ENCODE data around the gene PTPN22.

The PTPN22 gene

DNA sequence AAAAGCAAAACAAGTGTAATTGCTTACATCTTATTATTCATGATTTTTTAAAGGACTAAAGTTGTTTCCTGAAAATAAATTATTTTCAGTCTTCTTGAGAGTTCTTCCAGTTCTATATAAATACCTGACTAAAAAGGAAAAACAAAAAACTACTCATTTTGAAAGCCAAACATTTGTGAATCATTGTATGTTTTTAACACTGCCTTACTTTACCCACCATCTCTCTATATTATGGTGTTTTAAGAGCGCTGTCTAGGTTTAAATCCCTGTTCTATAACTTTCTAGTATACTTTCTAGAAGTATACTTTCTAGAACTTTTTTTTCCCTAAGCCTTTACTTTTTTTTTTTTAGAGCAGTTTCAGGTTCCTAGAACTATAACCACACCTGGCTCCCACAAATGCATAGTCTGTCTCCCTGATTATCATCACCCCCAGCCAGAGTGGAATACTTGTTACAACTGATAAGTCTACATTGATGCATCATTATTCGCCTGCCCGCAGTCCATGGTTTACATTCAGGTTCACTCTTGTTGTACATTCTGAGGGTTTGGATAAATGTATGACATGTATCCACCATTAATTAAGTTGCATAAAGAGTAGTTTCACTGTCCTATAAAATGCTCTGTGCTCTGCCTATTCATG is 69.0 kb downstream of the PTPN22 start:
- DNase-seq (ENCODE audit: low read depth), result no peak

DNA sequence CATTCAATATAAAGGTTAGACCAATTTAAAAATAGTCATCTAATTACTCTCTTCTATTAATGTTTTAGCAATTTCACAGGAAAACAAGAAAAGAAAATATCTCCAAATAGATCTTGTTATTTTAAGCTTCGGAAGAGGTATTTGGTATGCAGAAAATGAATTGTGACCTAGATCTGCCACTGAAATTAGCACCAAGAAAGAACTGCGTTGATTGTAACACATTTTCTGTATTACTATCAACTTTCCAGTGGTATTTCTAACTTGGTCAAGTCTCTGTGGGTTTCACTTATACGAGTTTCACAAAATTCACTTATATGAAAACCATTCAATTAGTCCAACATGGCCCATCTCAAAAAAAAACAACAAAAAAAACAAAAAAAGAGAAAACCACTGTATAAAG is 71.0 kb downstream of the PTPN22 start:
- DNase-seq (ENCODE audit: low read depth), result no peak

DNA sequence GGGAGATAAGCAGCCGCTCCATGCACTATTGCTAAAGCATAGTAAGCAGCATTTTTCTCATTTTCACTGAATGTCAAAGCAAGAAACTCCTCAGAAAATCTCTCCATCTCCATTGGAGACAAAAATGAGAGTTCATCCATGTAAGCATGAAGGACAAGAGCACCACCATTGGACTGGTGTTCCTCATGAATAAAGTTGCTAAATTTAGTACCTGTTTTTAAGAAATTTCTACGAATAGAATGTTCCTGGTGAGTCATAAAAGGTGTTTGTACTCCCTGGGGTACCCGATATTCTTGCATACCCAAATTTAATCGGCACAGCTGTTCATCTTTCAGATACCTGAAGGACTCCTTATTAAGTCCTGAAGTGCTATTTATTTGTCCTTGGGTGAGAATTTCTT is 74.0 kb downstream of the PTPN22 start:
- no peak for DNase-seq (ENCODE audit: low read depth)

DNA sequence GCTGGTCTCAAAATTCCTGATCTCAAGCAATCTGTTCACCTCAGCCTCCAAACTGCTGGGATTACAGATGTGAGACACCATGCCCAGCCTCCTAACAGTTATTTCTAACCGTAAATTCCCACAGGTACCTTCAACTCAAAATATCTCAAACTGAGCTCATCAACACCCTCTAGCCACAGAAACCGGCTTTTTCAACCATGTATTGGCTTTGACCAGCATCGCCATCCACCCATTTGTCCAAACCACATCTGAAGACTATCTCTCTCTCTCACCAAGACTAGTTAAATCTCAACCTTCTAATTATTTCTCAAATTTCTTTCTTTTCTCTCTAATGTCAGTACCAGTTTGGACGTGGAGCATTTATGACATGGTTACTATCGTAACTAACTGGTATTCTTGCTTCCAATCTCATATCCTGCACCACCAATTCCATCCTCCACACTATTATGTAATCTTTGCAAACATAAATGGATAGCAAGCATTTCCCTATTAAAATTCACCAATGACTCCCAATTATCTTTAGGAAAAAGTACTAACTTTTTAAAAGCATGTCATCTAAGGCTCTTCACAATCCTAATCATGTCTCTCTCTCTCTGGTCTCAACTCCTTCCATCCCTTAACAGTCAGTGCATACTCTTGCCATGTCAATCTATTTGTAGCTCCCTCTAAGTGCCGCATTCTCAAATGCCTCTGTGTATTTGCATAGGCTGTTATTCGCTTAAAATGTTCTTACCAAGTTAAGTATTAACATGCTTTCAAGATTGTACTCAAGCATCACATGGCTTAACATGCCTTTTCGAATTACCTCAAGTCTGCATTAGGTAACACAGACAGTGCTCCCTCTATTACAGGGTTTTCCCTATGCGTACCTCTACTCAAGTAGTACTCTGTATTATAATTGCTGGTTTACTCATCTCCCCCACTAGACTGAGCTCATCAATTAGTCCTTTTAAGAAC is 77.4 kb downstream of the PTPN22 start:
- no peak for DNase-seq (ENCODE audit: low read depth)

DNA sequence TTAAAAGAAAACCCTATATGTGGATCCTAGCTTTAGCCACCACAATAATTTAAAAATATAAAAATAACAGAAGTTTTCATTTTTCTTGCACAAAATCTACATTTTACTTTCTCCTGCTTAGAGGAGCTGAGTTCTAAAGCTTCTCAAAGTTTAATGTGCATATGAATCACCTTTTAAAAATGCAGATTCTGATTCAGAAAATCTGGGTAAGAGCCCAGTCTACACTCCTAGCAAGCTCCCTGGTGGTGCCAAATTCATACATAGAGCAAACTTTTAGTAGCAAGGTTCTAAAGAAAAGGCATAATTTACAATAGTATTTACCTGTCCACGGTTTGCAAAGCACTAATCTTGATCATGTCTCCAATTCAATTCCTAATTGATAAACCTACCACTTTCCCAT is 78.5 kb downstream of the PTPN22 start:
- DNase-seq (ENCODE audit: low read depth), result no peak

DNA sequence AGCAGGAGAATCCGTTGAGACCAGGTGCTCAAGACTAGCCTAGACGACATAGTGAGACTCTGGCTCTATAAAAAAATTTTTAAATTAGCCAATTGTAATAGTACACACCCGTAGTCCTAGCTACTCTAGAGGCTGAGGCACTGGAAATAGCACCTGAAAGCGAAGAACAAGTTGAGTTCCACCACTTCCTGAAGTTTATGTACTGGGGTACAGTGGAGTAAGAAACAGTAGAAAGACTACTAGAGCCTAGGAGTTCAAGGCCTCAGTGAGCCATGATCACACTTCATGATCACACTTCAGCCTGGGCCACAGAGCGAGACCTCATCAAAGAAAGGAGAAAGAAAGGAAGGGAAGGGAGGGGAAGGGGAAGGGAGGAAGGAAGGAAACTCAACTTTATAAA is 79.0 kb downstream of the PTPN22 start:
- no peak for DNase-seq (ENCODE audit: low read depth)

DNA sequence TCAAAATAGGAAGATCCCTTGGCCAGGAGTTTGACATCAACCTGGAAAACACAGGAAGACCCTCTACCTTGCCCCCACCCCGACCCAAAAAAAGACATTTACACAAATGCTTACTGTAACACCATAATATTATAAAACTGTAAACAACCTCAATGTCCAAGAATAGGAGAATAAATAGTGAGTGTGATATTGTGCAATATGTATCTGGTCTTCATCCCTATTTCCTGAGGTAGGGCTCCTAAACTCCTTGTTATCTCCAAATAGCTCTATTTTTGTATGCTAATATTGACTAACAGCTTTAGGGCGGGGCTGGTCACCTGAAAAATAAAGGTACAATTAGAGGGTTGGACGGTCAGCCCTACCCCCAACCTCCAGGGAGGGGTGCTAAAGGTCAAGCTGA is 82.7 kb downstream of the PTPN22 start:
- DNase-seq (ENCODE audit: low read depth), result no peak

DNA sequence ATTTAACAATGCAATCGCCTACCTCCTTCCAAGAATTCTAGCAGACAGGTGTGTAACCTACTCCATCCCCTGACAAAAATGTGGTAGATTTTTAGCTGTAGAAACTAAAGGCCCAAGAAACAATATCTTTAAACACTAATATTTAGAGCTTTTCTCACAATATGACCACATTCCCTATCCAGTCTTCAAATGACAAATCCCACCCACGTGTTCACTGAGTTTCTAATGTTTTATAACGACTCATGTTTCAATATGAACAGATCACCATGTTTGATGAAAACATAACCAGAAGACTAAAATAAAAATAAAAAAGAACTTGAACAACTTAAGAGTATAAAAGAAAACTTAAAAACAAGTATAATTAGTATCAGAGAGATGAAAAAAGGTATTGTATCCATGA is 83.8 kb downstream of the PTPN22 start:
- no peak for DNase-seq (ENCODE audit: low read depth)

DNA sequence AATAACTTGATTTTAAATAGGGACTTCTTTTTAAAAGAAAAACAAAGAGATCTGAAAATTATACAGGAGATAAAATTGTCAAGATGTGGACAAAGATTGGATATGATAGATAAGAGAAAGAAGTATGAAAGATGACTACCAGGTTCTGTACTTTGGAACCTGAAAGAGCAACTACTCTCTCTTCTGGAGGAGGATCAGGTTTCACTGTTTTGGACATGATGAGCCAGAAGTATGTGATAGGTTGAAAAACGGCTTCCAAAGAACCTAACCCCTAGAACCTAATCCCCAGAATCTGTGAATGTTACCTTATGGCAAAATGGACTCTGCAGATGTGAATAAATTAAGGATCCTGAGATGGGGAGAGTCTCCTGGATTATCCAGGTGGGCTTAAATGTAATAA is 85.4 kb downstream of the PTPN22 start:
- no peak for DNase-seq (ENCODE audit: low read depth)

DNA sequence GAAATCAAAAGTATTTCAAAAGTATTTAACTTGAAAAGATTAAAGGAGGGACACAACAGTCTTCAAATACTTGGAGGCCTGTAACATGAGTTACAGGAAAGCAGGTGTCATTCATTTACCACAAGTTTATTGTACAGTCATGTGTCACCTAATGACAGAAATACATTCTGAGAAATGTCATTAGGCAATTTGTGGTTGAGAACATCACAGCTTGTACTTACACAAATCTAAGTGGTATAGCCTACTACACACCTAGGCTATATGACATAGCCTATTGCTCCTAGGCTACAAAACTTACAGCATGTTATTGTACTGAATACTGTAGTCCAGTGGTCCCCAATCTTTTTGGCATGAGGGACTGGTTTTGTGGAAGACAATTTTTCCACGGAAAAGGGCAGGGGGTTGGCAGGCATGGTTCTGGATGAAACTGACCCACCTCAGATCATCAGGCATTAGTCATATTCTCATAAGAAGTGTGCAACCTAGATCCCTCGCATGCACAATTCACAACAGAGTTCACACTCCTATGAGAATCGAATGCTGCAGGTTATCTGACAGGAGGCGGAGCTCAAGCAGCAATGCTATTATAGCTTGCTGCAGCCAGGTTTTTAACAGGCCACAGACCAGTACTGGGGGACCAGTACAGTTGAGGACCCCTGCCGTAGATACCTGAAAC is 87.3 kb downstream of the PTPN22 start:
- DNase-seq (ENCODE audit: low read depth), result no peak

DNA sequence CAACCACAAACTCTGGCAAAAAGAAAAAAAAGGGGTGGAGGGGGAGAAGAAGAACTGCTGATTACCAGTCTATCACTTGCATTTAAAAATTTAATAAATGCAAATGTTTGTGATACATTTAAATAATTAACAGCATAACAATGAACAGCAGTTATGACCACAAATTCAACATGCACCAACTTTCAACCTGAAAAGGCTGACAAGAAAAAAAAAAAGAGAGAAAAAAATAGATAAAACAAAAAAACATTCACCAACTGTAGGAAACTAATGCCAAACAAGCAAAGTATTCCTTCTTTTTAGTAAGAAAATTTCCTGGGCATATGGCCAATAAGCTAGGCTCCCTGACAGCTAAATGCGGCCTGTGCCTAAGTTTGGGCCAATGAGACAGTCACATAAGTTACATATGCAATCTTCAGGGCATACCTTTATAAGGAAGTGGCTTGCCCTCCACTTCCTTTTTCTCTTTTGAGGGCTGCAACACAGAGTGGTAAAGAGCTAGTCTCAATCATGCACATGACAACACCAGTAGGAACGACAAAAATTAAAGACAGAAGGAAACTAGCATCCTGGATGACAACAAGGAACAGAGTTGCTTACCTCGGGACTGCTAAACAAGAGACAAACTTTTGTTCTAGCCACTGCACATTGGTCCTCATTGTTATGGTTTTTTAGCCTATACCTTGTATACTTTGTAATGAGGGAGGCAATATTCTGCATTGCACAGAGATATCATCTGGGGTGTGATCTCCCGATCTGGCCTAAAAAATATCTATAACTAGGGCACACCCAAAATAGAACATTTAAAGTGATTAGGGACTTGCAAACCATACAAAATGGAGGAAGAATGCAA is 88.0 kb downstream of the PTPN22 start:
- DNase-seq (ENCODE audit: low read depth), result no peak

DNA sequence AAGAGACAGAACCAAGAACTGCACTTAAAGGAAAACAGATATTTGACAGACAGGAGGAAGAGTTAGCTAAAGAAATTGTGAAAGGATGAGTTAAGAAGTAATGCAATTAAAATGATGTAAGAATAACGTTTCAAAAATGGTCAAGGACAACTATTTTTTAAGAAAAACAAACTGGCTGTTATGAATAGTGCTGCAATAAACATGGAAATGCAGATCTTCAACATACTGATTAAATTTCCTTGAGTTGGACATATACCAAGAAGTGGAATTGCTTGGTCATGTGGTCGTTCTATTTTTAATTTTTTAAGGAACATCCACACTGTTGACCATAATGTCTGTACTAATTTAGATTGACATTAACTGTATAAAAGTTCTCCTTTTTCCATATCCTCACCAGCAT is 89.1 kb downstream of the PTPN22 start:
- no peak for DNase-seq (ENCODE audit: low read depth)

DNA sequence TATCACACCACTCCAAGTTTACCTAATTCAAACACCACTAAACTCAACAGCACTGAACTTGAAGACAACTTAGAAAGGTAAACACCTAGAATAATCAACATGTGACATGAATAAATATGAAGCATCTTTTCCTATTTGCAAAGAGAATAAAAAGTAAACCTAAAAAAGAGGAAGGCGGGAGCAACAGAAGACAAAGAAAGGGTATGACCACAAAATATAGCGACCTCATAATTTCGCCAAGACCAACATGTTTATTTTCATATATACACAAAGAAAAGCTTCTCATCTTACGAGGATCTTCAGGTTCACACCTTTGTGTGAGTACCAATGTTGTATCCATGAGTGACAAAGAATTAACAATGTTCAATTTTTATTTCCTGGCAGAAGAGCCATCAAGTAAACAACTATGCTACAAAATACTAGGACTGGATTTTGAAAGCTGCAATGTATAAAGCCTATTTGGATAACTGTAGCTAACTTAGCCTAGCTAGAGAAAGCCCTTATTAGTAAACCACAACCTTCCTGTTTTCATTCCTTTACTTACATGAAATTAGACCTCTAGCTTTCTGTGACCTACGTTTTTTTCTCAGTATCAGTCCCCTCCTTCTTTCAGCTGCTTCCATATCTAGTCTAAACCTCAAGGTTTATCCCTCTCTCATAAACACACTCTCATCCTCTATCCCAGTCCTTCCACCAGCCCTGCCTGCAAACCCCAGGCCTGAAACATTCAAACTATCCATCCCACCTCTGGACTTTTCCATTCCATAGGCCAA is 91.0 kb downstream of the PTPN22 start:
- DNase-seq (ENCODE audit: low read depth), result no peak

DNA sequence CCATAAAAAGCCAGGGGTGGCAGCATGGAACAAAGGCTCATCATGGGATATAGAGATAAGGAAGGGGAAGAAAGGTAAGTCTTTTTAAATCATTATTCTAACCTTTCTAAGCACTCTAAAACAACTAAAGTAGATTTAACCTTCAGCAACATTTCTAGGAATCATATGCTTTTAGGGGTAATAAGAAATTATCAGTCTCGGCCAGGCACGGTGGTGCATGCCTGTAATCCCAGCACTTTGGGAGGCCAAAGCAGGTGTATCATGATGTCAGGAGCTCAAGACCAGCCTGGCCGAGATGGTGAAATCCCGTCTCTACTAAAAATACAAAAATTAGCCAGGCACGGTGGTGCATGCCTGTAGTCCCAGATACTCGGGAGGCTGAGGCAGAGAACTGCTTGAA is 92.0 kb downstream of the PTPN22 start:
- no peak for DNase-seq (ENCODE audit: low read depth)

DNA sequence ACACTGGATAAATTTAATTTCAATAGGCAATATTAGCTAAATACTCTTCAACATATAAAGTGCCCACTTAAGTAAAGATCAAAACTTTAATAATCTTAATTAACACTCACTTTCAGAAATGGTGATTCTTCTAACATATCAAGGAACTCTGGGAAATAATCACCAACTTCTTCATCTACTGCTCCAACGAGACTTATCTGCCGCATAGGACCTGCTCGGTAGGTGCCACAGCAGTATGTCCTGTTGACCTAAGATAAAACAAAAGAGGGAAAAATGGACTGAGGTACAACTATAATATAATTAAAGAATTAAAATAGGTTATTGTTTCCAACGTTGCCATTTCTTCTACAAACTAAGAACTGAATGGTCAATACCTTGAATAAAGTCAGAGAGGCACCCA is 94.0 kb downstream of the PTPN22 start:
- no peak for DNase-seq (ENCODE audit: low read depth)

DNA sequence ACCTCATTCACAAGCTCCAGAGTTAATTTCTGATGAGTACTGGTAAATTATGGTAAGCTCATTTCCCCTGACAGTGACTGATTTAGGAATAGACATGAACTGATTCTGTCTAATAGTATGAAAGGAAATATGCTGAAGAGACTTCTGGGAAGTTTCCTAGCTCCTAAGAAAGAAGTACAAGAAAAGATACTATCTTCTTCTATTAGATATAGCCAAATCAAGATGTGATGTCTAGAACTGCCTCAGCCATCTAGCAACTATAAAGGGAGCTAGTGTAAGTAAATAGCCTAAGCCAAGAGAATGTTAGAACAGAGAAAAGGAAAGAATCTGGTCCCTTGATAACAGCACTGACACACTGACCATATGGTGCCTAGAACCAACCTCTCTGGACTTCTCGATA is 101.5 kb downstream of the PTPN22 start:
- no peak for DNase-seq (ENCODE audit: low read depth)

DNA sequence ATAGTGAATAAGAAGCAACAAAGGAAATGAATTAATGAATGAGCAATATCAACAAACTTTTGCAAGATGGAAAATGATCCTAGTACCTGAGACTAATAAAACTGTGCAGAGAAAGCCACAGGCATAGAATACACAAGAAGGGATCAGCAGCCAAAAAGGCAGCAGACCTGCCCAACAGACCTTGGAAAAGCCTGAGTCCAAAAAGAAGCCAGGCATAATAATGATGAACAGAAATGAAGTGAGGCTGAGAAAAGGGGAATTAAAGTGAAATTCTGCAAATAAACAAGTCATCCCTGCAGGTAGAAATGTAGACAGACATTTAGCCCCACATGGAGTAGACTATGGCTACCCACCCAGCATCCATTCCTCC is 101.9 kb downstream of the PTPN22 start:
- DNase-seq (ENCODE audit: low read depth), result no peak

DNA sequence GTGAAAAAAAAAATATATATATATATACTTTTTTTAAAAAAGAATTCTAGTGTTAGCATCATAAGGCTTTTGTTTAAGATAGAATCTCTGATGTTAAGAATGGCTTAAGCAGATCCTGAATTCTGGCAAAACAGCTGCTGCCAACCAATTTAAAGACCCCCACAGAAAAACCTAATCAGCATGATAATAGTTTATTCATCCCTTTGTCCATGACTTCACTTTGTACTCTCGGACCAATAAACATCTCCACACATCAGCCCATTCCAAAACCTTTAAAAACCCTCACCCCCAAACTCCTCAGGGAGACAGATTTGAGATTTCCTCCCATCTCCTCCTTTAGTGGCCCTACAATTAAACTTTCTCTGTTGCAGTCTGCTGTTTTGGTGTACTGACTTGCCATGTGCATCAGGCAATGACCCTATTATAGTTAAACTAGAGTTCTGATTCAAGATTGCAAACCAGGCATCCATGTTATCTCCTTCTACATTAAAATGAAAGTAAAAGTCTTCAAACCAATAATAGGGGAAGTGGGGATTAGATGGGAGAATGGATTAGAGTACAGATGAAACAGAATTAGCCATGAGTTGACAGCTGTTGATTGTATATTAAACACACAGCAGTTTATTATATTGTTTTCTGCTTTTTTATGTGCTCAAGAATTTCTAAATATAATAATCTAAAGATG is 102.5 kb downstream of the PTPN22 start:
- no peak for DNase-seq (ENCODE audit: low read depth)

DNA sequence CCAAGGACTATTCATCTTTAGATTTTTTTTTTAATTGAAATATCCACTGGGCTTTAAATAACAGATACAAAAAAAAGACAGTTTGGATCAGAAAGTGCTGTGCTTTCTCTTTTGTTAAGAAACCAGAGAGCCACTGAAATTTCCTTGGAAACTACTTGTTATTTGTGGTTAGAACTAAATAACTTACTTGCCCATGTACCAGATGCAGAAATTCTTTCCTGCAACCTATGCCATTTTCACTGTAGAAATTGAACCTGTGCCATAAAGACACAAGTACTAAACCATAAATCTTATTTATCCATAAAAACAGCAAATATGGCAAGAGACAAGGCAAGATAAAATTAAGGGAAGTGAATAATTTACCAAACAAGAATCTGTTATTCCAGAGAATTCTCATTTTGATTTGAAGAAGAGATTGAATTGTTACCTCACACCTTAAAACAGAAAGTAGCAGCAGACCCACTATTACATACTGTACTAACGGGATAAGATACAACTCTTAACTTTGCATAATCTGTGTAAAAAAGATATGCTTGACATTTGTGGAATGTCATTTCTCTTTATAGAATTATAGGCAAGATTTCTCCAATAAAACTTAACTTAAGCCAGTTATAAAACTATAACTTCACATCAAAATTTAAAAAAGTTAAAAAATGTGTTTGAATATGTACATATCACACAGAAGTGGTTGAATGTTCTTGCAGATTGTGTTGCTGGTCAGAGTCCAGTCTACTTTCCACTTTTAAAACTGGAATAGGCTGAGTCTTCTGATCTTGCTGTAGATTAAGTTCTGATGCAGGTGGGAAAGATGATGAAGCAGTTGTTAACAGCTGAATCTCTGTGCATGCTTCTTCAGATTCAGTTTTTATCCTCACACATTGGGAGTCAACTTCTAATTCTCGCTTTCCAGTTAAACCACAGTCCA is 105.9 kb downstream of the PTPN22 start:
- no peak for DNase-seq (ENCODE audit: low read depth)
